CD4-positive, CD25-positive, alpha-beta regulatory T cell (primary cell): Measurements from ENCODE around the gene NAB1. TPM values are rescaled to one million over a fixed set of nuclear protein-coding genes. Genes with fewer than 3 reads are reported as not detected.

Experiments
- ATAC-seq, 2 donors: fragments of 150-1000 bp; cut with Tn5 transposase; one replicate each; pipeline ENCODE4 v1.10.0; 2021; ENCODE audit warnings: low read depth in 2 of 2, moderate number of reproducible peaks in 2 of 2, moderate library complexity in 1 of 2
- DNase-seq, 3 donors: peaks; one replicate each; pipeline versions ENCODE4 v3.0.0 to v3.0.0-alpha.2; 2012 to 2022; ENCODE audit warnings: mixed read lengths in 1 of 3
- H3K27ac ChIP-seq: one replicate; pipeline ENCODE4 v1.7.0; 2013; ENCODE audit warnings: mild to moderate bottlenecking, low read length; ENCODE audit not compliant: insufficient read depth, poor library complexity, severe bottlenecking
- H3K27me3 ChIP-seq: one replicate; pipeline ENCODE4 v1.7.0; 2013; ENCODE audit warnings: low read length; ENCODE audit not compliant: control insufficient read depth, insufficient read depth
- H3K36me3 ChIP-seq: one replicate; pipeline ENCODE4 v1.7.0; 2013; ENCODE audit warnings: mild to moderate bottlenecking, low read length, moderate library complexity; ENCODE audit not compliant: control insufficient read depth, insufficient read depth
- H3K4me1 ChIP-seq: 2 replicates; pipeline ENCODE4 v1.7.0; 2013; ENCODE audit warnings: mild to moderate bottlenecking, low read length; ENCODE audit not compliant: insufficient read depth, control insufficient read depth, poor library complexity, severe bottlenecking
- H3K4me3 ChIP-seq: one replicate; pipeline ENCODE4 v1.7.0; 2013; ENCODE audit warnings: low read depth, mild to moderate bottlenecking, low read length, moderate library complexity
- H3K9me3 ChIP-seq, 2 experiments: 1 replicate in 1 of 2; 2 replicates in 1 of 2; pipeline ENCODE4 v1.7.0; 2013; ENCODE audit warnings: low read length in 2 of 2, mild to moderate bottlenecking in 1 of 2, moderate library complexity in 1 of 2; ENCODE audit not compliant: control insufficient read depth in 2 of 2
- H3K27ac Mint-ChIP-seq, 3 donors: one replicate each; pipeline ENCODE4 v1.8.0; 2020 to 2022; ENCODE audit warnings: mild to moderate bottlenecking in 3 of 3, mixed read lengths in 3 of 3, moderate library complexity in 2 of 3
- H3K27me3 Mint-ChIP-seq: one replicate; pipeline ENCODE4 v1.8.0; 2022; ENCODE audit warnings: mild to moderate bottlenecking, mixed read lengths
- H3K36me3 Mint-ChIP-seq: one replicate; pipeline ENCODE4 v1.8.0; 2020; ENCODE audit warnings: mixed read lengths
- H3K4me1 Mint-ChIP-seq, 4 donors: one replicate each; pipeline ENCODE4 v1.8.0; 2020 to 2022; ENCODE audit warnings: mixed read lengths in 4 of 4, mild to moderate bottlenecking in 1 of 4
- H3K4me3 Mint-ChIP-seq, 4 donors: one replicate each; pipeline ENCODE4 v1.8.0; 2020 to 2022; ENCODE audit warnings: mild to moderate bottlenecking in 4 of 4, mixed read lengths in 4 of 4, moderate library complexity in 3 of 4
- H3K9me3 Mint-ChIP-seq, 7 donors: one replicate each; pipeline ENCODE4 v1.8.0; 2020 to 2022; ENCODE audit warnings: mixed read lengths in 7 of 7, mild to moderate bottlenecking in 3 of 7, moderate library complexity in 2 of 7
- polyA plus RNA-seq, 4 donors: library from polyadenylated mRNA; unstranded; fragments of 300-500 nt; fragmentation: Illumina TruSeq; gene quantifications; one replicate each; pipeline ENCODE4 v1.2.3, GENCODE V29; 2021
- total RNA-seq: library from RNA; stranded (reverse); gene quantifications from one replicate; pipeline ENCODE4 v1.2.3, GENCODE V29; 2022

NAB1 gene
- total and polyA plus RNA-seq, 5 donors from 2014 or later: 1.5 to 42.7 (median 2.9) TPM

GRCh38 chr2:190736355-190736754 lies 87.5 kb downstream of the NAB1 start:
- H3K4me3 Mint-ChIP-seq: no peak overlapping the region
- Histone ChIP-seq H3K27me3 (no peaks in the 10 kb centered on the region), H3K4me1 (no peaks in the 10 kb centered on the region), H3K4me3 (no peak overlapping the region), H3K36me3 (no peaks in the 10 kb centered on the region), H3K9me3 (no peaks in the 10 kb centered on the region), H3K27ac (no peak overlapping the region)
- DNase-seq: no peak
- H3K9me3 Mint-ChIP-seq: no peaks in the 10 kb centered on the region
- no peaks in the 10 kb centered on the region for H3K27me3 Mint-ChIP-seq
- H3K36me3 Mint-ChIP-seq: no peaks in the 10 kb centered on the region
- H3K27ac Mint-ChIP-seq: no peak overlapping the region
- no peaks in the 10 kb centered on the region for H3K4me1 Mint-ChIP-seq
- ATAC-seq: no peak

DNA sequence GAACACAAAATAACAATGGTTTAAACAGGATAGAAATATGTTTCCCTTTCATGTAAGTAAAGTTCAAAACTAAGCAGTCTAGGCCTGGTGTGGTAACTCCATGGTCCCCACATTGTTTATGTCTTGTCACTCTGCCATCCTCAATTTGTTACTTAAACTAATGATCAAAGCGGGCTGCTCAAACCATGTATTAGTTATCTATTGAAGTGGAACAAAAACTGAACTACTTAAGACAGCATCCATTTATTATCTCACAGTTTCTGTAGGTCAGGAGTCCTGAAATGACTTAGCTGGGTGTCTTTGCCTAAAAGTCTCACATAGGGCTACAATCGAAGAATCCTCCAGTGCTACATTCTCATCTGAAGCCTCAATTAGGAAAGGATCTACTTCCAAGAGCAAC lies 91.6 kb downstream of the NAB1 start:
- H3K27ac Mint-ChIP-seq: no peak overlapping the region
- H3K9me3 Mint-ChIP-seq: peaks cover 0 to 1% (median 0%) of the 10 kb centered on the region in 7 donors
- H3K27me3 Mint-ChIP-seq: no peaks in the 10 kb centered on the region
- no peaks in the 10 kb centered on the region for H3K36me3 Mint-ChIP-seq
- no peaks in the 10 kb centered on the region for H3K36me3 ChIP-seq
- H3K4me3 ChIP-seq: no peak overlapping the region
- no peak overlapping the region for H3K27ac ChIP-seq
- no peak for ATAC-seq
- no peaks in the 10 kb centered on the region for H3K9me3 ChIP-seq
- H3K4me1 ChIP-seq: no peaks in the 10 kb centered on the region
- no peaks in the 10 kb centered on the region for H3K4me1 Mint-ChIP-seq
- DNase-seq: no peak
- H3K4me3 Mint-ChIP-seq: no peak overlapping the region
- H3K27me3 ChIP-seq: no peaks in the 10 kb centered on the region

Other genes with a start within 250 kb of the NAB1 start
- 67.1 TPM for gene MFSD6, start 240.7 kb upstream of the NAB1 start, total RNA-seq
- gene MFSD6, start 240.7 kb upstream of the NAB1 start, polyA plus RNA-seq: 10 to 100 TPM; 24.0 to 38.8 (median 27.2) TPM
- 10.7 TPM for gene NEMP2, start 114.4 kb upstream of the NAB1 start, total RNA-seq
- gene NEMP2, start 114.4 kb upstream of the NAB1 start, polyA plus RNA-seq: 10 to 100 TPM; 10.9 to 14.9 (median 14.5) TPM
- gene GLS, start 231.7 kb downstream of the NAB1 start, total RNA-seq: 301 TPM
- 10 to 100 TPM; 38.7 to 65.7 (median 43.9) TPM for gene GLS, start 231.7 kb downstream of the NAB1 start, polyA plus RNA-seq